GM12878 (cell line): ENCODE measurements around the gene PUSL1. TPM values are rescaled to one million over a fixed set of nuclear protein-coding genes. Genes with fewer than 3 reads are reported as not detected.
A peak's percentile ranks its signal among the peaks of the same experiment; 100 is the strongest.

Experiments
- ATAC-seq: fragments of 200-7000 bp; cut with Tn5 transposase; 3 replicates; pipeline ENCODE4 v1.9.1; 2020; ENCODE audit warnings: mild to moderate bottlenecking, moderate library complexity
- BruUV-seq: library from RNA; stranded (reverse); fragments of 400-500 nt; replicated peaks from 2 replicates; lab custom pipeline; 2021; lab: Mats Ljungman, UMichigan
- CTCF ChIA-PET: fragments of 300-600 bp; sonication (Branson Sonifier 250); formaldehyde crosslinking; extraction: SDS; loops from one replicate; lab custom pipeline; 2021; ENCODE audit warnings: inconsistent platforms; lab: Yijun Ruan, JAX
- POLR2A ChIA-PET: fragments of 350-600 bp; formaldehyde crosslinking; extraction: SDS; loops from one replicate; lab custom pipeline; 2021; ENCODE audit warnings: inconsistent platforms; lab: Charles Lee
- RAD21 ChIA-PET: fragments of 300-600 bp; sonication (Branson Sonifier 250); formaldehyde crosslinking; loops from one replicate; lab custom pipeline; 2023; ENCODE audit warnings: antibody characterized with exemption; ENCODE audit not compliant: unreplicated experiment; lab: Charles Lee
- SMC1A ChIA-PET: fragments of 300-600 bp; sonication (Branson Sonifier 250); formaldehyde crosslinking; loops from one replicate; lab custom pipeline; 2023; ENCODE audit not compliant: unreplicated experiment, uncharacterized antibody; lab: Charles Lee
- DNase-seq: peaks from one replicate; pipeline ENCODE4 v3.0.0-alpha.2; 2011; ENCODE audit warnings: low read depth, low spot score
- FAIRE-seq: peaks from 3 replicates; lab custom pipeline; 2011; peaks lifted over from hg19 to GRCh38; lab: Jason Lieb, UNC
- H2AFZ ChIP-seq: 2 replicates; pipeline ENCODE4 v1.6.0; 2011; ENCODE audit warnings: low read depth, low read length, control low read depth; ENCODE audit not compliant: control insufficient read depth
- H3K27ac ChIP-seq: 2 replicates; pipeline ENCODE4 v1.5.1; 2011; ENCODE audit warnings: control low read depth; ENCODE audit not compliant: control insufficient read depth, insufficient read depth
- H3K27me3 ChIP-seq, 2 experiments: replicated peaks in 1 of 2; 2 replicates each; pipeline versions ENCODE4 v1.6.0 to v1.6.1; 2011; ENCODE audit warnings: low read length in 1 of 2; ENCODE audit not compliant: control insufficient read depth in 2 of 2, insufficient read depth in 2 of 2
- H3K36me3 ChIP-seq, 2 experiments: 2 replicates each; pipeline ENCODE4 v1.5.1; 2011; ENCODE audit warnings: low read length in 1 of 2; ENCODE audit not compliant: control insufficient read depth in 2 of 2, insufficient read depth in 2 of 2
- H3K4me1 ChIP-seq: 2 replicates; pipeline ENCODE4 v1.6.1; 2011; ENCODE audit warnings: mild to moderate bottlenecking, low read length, moderate library complexity, mixed read lengths; ENCODE audit not compliant: control insufficient read depth, insufficient read depth
- H3K4me2 ChIP-seq: 2 replicates; pipeline ENCODE4 v1.6.0; 2011; ENCODE audit warnings: control low read depth; ENCODE audit not compliant: control insufficient read depth, insufficient read depth
- H3K4me3 ChIP-seq: fragments of 200-600 bp; sonication (generic); 2 replicates; pipeline ENCODE4 v1.5.1; 2016
- H3K79me2 ChIP-seq: 2 replicates; pipeline ENCODE4 v1.6.0; 2011; ENCODE audit warnings: low read length; ENCODE audit not compliant: control insufficient read depth, insufficient read depth
- H3K9ac ChIP-seq: 2 replicates; pipeline ENCODE4 v1.8.0; 2011; ENCODE audit warnings: low read length, control low read depth, mixed read lengths; ENCODE audit not compliant: control insufficient read depth, insufficient read depth
- H3K9me3 ChIP-seq: replicated peaks from 3 replicates; pipeline ENCODE4 v1.5.1; 2011; ENCODE audit warnings: mild to moderate bottlenecking, low read length; ENCODE audit not compliant: control insufficient read depth, insufficient read depth
- H4K20me1 ChIP-seq: 2 replicates; pipeline ENCODE4 v1.6.0; 2011; ENCODE audit not compliant: control insufficient read depth, insufficient read depth
- MTA3 ChIP-seq: IDR thresholded peaks from 2 replicates; pipeline ENCODE4 v1.6.1; 2012; ENCODE audit warnings: low read length, inconsistent platforms, borderline replicate concordance
- MYC ChIP-seq: IDR thresholded peaks from 2 replicates; pipeline ENCODE4 v1.6.1; 2011; ENCODE audit warnings: mild to moderate bottlenecking, low read length, moderate library complexity, inconsistent platforms; ENCODE audit not compliant: insufficient read depth, insufficient replicate concordance, insufficient read length, severe bottlenecking
- NRF1 ChIP-seq: conservative IDR thresholded peaks from 2 replicates; pipeline ENCODE4 v1.6.1; 2011; ENCODE audit warnings: mild to moderate bottlenecking, low read depth, low read length, improper control_type of control experiment
- PAX8 ChIP-seq: fragments of 450-650 bp; IDR thresholded peaks from 2 replicates; pipeline ENCODE4 v1.6.1; 2017; ENCODE audit warnings: mild to moderate bottlenecking, moderate library complexity
- POLR2AphosphoS5 ChIP-seq: IDR thresholded peaks from 2 replicates; pipeline ENCODE4 v1.6.1; 2011; ENCODE audit warnings: mild to moderate bottlenecking, low read length, inconsistent platforms
- RAD51 ChIP-seq: fragments of 450-650 bp; IDR thresholded peaks from 2 replicates; pipeline ENCODE4 v1.6.1; 2016; ENCODE audit warnings: moderate library complexity, mild to moderate bottlenecking, inconsistent platforms
- SREBF2 ChIP-seq: IDR thresholded peaks from 2 replicates; pipeline ENCODE4 v1.6.1; 2012; ENCODE audit warnings: mild to moderate bottlenecking, low read length
- TARDBP ChIP-seq: IDR thresholded peaks from 2 replicates; pipeline ENCODE4 v1.6.1; 2016; ENCODE audit warnings: borderline replicate concordance
- TCF7 ChIP-seq: IDR thresholded peaks from 2 replicates; pipeline ENCODE4 v1.6.1; 2014; ENCODE audit warnings: antibody characterized with exemption, borderline replicate concordance
- ZZZ3 ChIP-seq: IDR thresholded peaks from 2 replicates; pipeline ENCODE4 v1.6.1; 2011; ENCODE audit warnings: low read depth; ENCODE audit not compliant: control insufficient read depth, insufficient read length
- WGBS: methylation state at CpG from one replicate; pipeline ENCODE4 v1.1.6; 2016; ENCODE audit warnings: low lambda C conversion rate; ENCODE audit not compliant: insufficient replicate concordance, insufficient coverage; ENCODE audit errors: missing lambda C conversion rate; 5-methylcytosine and 5-hydroxymethylcytosine counted together
- in situ Hi-C: fragments of 300-500 bp; cut with MboI; formaldehyde crosslinking; loops from 9 replicates; pipeline ENCODE4 v1.14.3; 2018; ENCODE audit warnings: mixed read lengths
- intact Hi-C: fragments of 100-400 bp; cut with micrococcal nuclease; formaldehyde crosslinking; loops from one replicate; pipeline ENCODE4 v1.14.2; 2022; ENCODE audit not compliant: unreplicated experiment
- polyA plus RNA-seq, 11 experiments: library from polyadenylated mRNA; depleted of rRNA in 4 of 11; unstranded in 6 of 11; stranded (reverse) in 5 of 11; fragments of >200 nt; fragmentation: Nextera tagmentation in 4 of 11; fragmentation: Illumina TruSeq in 1 of 11; extraction: Ambion mirVana in 4 of 11; extraction: Trizol in 1 of 11; gene quantifications; 1 replicate in 1 of 11; 2 replicates in 10 of 11; pipeline versions ENCODE4 v1.2.1 to v1.2.3, GENCODE V29; 2011 to 2016; ENCODE audit warnings: inconsistent platforms in 2 of 11, missing spikeins in 2 of 11, low read depth in 1 of 11
- total RNA-seq, 4 experiments: library from RNA; depleted of rRNA in 3 of 4; stranded (reverse); fragments of >200 nt in 3 of 4; fragmentation: Illumina TruSeq in 1 of 4; extraction: Trizol in 1 of 4; gene quantifications; 2 replicates each; pipeline versions ENCODE4 v1.2.1 to v1.2.3, GENCODE V29; 2013 to 2021
- TF ChIP-seq, protein P1 (sequence below): IDR thresholded peaks from 2 replicates; pipeline ENCODE4 v1.6.1; 2011; ENCODE audit warnings: low read depth, mild to moderate bottlenecking, low read length, moderate library complexity, borderline replicate concordance; ENCODE audit errors: extremely low read depth
- TF ChIP-seq, protein P2 (sequence below): fragments of 450-650 bp; conservative IDR thresholded peaks from 2 replicates; pipeline ENCODE4 v1.6.1; 2017; ENCODE audit warnings: mild to moderate bottlenecking, moderate library complexity
- TF ChIP-seq, protein P3 (sequence below): IDR thresholded peaks from 2 replicates; pipeline ENCODE4 v1.6.1; 2012; ENCODE audit warnings: low read depth, low read length, improper control_type of control experiment
- TF ChIP-seq, protein P4 (sequence below): IDR thresholded peaks from 2 replicates; pipeline ENCODE4 v1.6.1; 2012; ENCODE audit warnings: low read depth, low read length, improper control_type of control experiment

Gene PUSL1
- total and polyA plus RNA-seq, 10 of the 15 experiments (the other 5 are each of a cell fraction or from before 2014, with no cell fraction given): 0.16 to 28.4 (median 15.1) TPM

DNA sequence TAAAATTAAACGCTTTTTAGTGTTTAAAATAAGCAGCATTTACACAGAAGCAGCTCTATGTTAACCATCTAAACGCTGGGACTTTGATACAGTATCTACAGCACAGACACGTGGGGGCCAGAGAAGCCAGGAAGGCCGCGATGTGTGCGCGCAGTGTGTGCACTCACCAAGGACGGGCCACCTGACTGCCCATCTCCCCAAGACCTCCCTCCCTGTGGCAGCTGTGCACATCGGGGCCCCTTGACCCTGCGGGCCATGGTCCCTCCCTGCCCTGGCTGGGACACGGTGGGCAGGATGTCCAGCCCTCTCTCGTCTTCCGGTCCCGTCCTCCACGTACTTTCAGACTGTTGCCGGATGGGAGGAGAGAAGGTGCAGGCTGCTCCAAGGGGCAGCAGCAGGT, 26.9 kb downstream of the PUSL1 start:
- no peaks in the 10 kb centered on the region for H3K79me2 ChIP-seq
- peaks cover 0 to 2% of the 10 kb centered on the region in 2 experiments; a peak in 3 of 4 replicates for H3K36me3 ChIP-seq
- no peaks in the 10 kb centered on the region for H3K9me3 ChIP-seq
- ChIA-PET SMC1A (no interaction called here), POLR2A (no interaction called here), CTCF (no interaction called here), RAD21 (no interaction called here)
- WGBS: 89% methylated on average over 16 of the region's 16 CpGs
- no peak overlapping the region for H3K4me3 ChIP-seq
- H3K4me2 ChIP-seq: no peak overlapping the region
- DNase-seq (no peak), FAIRE-seq (no peak), ATAC-seq (no peak)
- no peak for TF ChIP-seq TCF7
- no peak for TF ChIP-seq ZZZ3
- no peak for TF ChIP-seq PAX8
- TF ChIP-seq, protein P1, sequence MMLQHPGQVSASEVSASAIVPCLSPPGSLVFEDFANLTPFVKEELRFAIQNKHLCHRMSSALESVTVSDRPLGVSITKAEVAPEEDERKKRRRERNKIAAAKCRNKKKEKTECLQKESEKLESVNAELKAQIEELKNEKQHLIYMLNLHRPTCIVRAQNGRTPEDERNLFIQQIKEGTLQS: no peak
- TF ChIP-seq, protein P2, sequence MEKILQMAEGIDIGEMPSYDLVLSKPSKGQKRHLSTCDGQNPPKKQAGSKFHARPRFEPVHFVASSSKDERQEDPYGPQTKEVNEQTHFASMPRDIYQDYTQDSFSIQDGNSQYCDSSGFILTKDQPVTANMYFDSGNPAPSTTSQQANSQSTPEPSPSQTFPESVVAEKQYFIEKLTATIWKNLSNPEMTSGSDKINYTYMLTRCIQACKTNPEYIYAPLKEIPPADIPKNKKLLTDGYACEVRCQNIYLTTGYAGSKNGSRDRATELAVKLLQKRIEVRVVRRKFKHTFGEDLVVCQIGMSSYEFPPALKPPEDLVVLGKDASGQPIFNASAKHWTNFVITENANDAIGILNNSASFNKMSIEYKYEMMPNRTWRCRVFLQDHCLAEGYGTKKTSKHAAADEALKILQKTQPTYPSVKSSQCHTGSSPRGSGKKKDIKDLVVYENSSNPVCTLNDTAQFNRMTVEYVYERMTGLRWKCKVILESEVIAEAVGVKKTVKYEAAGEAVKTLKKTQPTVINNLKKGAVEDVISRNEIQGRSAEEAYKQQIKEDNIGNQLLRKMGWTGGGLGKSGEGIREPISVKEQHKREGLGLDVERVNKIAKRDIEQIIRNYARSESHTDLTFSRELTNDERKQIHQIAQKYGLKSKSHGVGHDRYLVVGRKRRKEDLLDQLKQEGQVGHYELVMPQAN: no peak
- TF ChIP-seq POLR2AphosphoS5: no peak
- no peak for TF ChIP-seq MTA3
- TF ChIP-seq NRF1: no peak
- TF ChIP-seq SREBF2: no peak
- no peak for TF ChIP-seq MYC
- TF ChIP-seq TARDBP: no peak
- TF ChIP-seq, protein P3, sequence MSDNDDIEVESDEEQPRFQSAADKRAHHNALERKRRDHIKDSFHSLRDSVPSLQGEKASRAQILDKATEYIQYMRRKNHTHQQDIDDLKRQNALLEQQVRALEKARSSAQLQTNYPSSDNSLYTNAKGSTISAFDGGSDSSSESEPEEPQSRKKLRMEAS: no peak
- TF ChIP-seq RAD51: no peak
- TF ChIP-seq, protein P4, sequence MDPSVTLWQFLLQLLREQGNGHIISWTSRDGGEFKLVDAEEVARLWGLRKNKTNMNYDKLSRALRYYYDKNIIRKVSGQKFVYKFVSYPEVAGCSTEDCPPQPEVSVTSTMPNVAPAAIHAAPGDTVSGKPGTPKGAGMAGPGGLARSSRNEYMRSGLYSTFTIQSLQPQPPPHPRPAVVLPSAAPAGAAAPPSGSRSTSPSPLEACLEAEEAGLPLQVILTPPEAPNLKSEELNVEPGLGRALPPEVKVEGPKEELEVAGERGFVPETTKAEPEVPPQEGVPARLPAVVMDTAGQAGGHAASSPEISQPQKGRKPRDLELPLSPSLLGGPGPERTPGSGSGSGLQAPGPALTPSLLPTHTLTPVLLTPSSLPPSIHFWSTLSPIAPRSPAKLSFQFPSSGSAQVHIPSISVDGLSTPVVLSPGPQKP: no peak
- BruUV-seq: TSS peak; percentile 49
- H3K27me3 ChIP-seq: no peaks in the 10 kb centered on the region
- H3K4me1 ChIP-seq: no peaks in the 10 kb centered on the region
- no peak overlapping the region for H3K9ac ChIP-seq
- no peaks in the 10 kb centered on the region for H4K20me1 ChIP-seq
- in situ Hi-C loops: no loop called here
- intact Hi-C loops: no loop called here
- no peak overlapping the region for H3K27ac ChIP-seq
- H2AFZ ChIP-seq: no peak overlapping the region
